Measurements from ENCODE around the gene DCUN1D2.
"Not testable (repeated sequence)": the region's sequence is repeated elsewhere in the genome, so short reads cannot be mapped to it uniquely, and the experiment has no call there.

The DCUN1D2 gene

DNA sequence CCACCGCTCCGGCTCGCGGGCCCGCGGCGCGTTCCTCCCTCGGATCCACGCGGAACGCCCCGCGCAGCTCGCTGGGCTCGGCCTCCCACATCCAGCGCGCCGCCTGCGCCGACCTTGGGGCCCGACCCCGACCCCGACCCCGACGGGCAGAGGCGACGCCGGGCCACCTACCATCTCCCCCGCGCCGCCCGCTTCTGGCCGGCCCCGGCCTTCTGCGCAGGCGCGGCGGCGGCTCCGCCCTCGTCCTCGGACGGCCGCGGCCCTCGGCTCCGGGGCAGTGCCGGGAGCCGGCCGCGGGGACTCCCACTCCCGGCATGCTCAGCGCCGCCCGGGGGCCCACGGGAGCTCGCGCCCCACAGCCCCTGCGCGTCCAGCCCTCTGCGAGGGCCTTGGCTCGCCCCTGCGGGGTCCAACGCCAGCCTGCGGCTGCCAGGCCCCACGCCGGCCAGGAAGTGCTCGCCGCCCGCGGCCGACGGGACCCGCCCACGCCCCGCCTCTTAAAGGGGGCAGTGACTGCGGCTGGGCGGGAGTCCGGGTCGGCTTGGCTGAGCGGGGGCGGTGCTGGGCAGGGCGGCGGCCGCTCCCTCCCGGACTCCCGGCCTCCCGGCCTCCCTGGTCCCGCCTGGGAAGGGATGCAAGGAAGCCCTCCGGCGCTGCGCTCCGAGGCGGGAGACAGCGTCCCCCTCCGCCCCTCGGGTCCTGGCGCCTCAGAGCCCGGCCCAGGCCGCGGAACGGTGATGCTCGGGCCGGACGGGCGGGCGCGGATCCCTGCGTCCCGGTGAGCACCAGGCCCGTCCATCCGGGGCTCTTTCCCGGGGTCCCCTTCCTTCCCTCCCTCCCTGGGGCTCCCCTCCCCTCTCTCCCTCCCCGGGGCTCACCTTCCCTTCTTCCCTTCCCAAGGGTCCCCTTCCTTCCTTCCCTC, at the start of gene DCUN1D2:
Gene DCUN1D2, minus strand, starts transcription at position 216 of the 922 bp plus-strand sequence. Its CDS starts 42 bp downstream, at position 174.
- DNase-seq, result peak; percentile 80

DNA sequence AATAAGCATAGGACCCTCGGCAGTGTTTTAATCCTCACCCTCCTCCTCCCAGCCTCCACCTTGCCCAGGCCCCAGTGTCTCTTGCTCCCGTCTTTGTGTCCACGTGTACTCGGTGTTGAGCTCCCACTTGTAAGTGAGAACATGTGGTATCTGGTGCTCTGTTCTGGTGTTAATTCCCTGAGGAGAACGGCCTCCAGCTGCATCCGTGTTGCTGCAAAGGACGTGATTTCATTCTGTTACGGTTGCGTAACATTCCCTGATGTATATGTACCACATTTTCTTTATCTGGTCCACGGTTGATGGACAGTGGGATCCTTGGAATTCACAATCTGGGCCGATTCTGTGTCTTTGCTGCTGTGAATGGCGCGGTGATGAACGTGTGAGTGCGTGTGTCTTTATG, 49.3 kb upstream of the DCUN1D2 start:
- DNase-seq, result no peak

DNA sequence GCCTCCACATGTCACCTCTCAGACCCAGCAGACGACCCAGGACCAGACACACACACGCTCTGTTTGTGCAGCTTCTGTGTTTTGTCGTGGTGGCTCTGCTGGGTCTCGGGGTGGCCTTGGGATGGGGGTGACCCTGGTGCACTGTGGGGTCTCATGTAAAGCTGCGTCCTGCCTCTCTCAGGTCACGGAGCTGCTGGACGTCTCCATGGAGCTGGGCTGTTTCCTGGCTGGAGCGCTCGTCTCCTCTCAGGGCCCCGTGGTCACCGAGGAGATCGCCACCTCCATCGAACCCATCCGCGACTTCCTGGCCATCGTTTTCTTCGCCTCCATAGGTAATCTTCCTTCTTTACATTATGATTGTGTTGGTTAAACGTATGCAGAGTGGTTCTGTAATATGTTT, 48.7 kb upstream of the DCUN1D2 start:
- no peak for DNase-seq

DNA sequence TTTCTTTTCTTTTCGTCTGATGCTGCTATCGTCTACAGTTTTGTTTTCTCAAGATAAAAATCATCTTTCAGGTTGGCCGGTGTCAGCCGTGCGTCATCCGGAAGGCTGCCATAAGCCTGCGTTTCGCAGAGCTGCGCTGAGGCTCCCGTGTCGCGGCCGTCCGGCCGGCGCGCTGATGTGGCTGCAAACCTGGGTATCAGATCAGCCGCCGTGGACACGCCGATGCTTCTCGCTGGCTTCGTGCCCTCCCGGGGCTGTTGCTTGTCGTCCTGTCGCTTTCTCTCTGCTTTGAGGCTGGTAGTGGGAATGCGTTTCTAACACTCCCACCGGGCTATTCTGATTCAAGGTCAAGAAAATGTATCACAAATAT, 48.2 kb upstream of the DCUN1D2 start:
- DNase-seq, result no peak

DNA sequence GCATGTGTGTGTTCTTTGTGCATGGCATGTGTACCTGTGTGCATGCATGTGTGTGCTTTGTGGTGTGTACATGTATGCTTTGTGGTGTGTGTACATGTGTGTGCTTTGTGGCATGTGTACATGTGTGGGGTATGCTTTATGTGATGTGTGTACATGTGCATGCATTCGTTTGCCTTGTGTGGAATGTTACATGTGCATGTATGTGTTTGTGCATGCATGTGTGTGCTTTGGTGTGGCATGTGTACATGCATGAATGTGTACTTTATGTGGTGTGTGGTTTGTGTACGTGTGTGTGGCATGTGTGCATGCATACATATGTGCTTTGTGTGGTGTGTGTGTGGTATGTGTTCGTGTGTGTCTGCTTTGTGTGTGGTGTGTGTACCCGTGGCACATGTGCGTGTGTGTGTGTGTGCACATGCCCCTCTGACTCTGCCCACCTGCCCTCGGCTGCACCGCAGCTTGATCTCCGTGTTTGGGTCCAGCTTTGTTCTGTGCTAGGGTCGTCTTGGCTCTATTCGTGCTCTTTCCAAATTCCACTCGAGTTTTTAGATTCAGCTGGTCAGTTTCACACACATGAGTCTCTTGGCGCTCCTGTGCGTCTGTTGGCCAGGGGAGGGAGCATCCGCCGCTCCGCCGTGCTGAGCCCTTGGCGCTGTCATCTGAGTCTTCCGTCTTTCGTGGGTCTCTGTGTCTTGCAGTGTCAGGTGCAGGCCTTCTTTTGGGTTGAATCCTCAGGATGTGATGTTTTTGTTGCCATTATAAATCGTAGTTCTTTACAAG, 47.6 kb upstream of the DCUN1D2 start:
- DNase-seq, result no peak

DNA sequence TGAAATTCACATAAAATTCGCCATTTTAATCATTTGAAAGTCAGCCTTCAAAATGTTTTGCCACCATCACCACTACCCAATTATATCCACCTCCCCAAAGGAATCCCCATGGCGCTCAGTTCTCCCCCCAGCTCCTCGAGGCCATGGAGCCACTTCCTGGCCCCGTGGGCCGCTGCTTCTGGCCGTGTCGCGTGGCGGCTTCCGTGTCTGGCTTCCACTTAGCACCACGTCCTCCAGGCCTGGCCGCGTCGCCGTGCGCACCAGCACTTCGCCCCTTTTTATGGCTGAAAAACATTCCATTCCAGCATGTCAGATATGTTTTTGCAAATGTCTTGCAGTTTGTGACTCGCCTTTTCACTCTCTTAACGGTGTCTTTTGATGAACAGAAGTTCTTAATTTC, 46.7 kb upstream of the DCUN1D2 start:
- no peak for DNase-seq

DNA sequence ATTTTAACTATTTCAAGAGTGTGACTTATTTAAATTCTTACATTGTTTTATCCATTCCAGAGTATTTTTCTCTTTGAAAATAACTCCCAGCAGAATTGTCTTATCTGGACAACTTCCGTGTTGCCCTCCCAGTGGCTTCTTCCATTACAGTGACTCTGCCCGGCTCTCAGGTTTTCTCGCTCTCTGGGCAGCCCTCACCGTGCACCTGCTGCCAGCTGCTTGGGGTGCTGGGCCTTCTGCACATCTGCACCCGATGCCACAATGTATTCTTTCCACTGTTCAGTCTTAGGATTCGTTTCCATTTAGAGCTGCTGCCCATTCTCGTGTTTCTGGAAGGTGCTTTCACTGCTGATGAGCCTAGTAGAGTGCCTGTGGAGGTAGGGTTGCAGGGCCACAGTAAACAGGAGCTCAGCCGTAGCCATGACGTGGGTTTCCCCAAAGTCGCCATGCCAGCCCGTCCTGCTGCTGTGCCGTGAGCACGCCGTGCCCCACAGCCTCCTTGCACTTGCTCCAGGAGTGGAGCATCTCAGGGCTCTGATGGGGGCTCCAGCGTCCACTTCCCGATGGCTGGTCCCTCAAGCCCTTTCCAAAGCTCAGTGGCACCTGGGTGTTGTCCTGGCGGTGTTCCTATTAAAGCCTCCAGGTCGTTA, 46.1 kb upstream of the DCUN1D2 start:
- no peak for DNase-seq

DNA sequence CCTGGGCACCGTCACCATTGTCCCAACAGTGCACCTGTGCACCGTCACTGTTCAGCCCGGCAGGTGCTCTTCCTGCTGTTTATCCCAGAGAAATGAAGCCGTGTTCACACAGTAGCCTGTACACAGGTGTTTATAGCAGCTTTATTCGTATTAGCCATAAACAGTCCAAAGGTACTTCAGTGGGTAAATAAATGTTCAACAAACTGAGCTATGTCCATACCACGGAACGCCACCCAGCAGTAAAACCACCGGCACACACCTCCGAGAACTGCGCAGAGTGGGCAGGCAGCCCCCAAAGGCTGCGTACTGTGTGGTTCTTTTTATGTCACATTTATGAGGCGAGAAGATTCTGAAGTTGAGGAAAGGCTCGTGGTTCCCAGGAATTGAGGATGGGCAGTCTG, 44.9 kb upstream of the DCUN1D2 start:
- no peak for DNase-seq

DNA sequence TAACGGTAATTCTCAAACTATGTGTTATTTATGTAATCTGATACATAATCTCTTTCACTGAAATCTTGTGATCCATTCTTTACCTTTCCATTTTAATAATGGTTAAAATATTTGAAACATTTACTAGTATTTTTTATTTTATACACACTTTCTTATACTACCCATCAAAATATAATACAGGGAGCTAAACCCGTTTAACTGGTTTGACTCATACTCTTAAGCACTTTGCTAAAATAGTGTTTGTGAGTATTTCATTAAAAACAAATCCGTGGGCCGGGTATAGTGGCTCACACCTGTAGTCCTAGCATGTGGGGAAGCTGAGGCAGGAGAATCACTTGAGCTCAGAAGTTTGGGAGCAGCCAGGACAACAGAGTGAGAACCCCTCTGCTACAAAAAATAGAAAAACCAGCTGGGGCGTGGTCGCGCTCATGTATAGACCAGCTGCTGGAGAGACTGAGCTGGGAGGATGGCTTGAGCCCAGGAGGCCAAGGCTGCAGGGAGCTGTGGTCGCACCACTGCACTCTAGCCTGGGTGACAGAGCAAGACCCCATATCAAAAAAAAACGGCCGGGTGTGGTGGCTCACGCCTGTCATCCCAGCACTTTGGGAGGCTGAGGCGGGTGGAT, 43.8 kb upstream of the DCUN1D2 start:
- DNase-seq, result no peak

DNA sequence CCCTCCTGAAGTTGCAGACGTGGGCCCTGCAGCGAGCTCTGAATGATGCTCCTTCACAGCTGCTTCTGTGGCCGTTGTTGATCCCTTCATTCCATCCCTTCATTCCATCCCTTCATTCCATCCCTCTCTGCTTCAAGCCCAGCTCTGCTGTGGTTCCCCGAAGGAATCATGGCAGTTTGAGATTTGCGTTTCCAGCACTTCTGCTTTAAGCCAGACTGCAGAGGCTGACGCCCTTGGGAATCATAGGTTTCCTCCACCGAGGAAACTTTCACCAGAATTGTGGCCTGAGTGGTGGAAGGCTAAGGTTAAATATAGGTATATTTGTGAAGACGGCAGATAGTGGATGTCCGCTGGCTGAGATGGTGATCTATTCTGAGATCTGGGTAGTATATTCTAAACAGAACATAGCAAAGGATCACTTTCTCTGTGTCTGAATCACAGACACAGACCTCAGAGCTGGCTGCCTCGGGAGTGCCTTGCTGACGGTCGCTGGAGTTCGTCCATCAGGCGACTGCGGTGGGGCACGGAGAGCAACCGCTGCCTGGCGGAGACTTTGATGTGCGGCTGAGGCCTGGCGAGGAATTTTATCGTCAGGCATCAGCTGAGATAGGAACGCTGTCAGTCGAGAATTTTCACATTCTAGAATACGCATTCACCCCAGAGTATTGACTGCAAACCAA, 42.8 kb upstream of the DCUN1D2 start:
- DNase-seq, result no peak

DNA sequence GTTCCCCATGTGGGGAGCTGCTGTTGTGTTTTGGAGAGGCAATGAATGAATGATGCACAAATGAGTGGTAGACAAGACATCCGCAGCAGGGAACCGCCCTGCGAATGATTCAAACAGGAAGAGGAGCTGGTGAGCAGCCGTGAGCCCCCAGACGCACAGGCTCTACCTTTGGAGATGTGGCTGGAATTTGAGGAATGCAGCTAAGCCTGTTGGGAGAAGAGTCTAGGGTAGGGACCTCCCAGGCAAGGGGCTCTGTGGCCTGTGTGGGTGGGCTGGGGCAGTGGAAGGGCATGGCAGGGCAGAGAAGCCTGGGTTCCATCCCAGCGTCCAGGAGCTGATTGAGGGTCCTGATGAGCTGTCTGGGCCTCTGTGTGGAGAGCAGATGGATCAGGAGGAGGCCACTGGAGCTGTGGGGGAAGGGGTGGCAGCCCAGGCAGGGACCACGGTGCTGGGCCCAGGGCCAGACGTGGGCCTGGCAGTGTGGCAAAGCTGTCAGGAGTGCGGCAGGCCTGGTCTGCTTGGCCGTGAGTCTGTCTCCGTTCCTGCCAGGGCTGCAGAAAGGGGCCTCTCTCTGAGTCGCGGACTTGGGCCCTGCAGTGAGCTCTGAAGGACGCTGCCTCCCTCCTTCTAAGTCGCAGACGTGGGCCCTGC, 41.8 kb upstream of the DCUN1D2 start:
- no peak for DNase-seq

DNA sequence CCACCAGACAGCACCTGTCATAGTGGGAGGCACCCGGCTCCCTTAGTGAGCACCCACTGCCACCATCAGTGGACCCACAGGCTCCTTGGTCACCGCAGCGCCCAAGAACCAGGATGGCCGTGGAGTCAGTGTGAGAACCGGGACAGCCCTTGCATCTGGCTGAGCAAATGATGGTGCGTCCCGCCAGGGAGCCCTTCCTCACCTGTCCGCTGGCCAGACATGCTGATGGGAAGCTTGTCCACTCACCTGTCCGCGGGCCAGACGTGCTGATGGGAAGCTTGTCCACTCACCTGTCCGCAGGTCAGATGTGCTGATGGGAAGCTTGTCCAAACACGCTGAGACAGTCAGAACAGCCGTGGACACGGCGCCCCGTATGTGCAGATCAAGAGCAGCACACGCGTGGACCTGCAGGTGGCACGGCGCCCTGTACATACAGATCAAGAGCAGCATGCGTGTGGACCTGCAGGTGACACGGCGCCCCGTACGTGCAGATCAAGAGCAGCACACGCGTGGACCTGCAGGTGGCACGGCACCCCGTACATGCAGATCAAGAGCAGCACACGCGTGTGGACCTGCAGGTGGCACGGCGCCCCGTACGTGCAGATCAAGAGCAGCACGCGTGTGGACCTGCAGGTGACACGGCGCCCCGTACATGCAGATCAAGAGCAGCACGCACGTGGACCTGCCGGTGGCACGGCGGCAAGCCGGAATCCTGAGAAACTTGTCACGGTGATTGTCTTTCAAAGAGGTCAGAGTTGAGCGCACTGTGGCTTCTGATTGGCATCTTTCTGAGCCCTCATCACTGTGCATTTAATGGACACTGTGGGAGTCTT, 40.7 kb upstream of the DCUN1D2 start:
- DNase-seq, result no peak

DNA sequence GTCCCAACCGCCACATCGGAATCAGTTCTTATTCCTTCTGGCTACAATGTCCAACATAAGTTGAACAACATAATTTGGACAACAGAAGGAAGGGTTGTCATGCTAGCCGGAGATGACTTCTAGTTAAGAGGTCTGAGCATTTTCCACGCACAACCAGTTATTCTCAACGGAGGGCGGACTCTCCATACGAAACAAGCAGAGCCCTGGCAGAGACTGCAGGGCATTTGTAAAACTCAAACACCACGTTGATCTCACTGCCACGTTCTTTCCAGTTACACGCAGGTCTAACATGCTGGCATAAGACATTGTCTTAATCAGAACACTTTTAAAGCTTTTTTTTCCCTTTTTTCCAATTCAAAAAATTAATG, 38.3 kb upstream of the DCUN1D2 start:
- DNase-seq, result no peak

DNA sequence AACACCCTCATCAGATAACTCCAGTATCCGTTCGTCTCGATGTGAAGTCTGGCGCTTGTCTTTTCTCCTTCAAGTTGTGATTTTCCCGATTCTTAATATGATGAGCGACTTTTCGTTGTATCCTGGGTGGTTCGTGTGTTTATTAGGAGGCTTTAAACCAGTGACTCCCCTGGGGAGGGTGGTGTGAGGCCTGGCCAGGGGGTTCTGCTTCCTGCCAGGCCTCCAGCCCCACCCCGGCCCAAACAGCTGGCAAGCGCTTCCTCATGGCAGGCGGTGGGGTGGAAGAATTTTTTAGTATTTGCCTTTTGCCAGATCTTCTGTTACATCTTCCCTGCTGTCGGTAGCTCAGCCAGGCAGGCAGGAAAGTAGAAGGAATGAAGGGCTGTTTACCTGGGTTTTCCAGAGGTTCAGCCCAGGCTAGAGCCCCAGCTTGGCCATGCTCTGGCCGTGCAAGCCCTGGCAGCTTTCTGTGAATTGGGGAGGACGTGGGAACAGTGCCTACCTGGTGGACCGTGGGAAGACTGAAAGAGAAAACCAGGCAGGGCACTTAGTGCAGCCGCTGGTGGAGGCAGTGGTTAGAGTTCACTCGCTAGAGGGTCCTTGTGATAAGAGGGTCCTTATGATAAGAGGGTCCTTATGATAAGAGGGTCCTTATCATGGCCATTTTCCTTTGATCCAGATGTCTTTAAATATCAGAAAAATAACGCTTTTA, 37.7 kb upstream of the DCUN1D2 start:
- DNase-seq, result no peak

DNA sequence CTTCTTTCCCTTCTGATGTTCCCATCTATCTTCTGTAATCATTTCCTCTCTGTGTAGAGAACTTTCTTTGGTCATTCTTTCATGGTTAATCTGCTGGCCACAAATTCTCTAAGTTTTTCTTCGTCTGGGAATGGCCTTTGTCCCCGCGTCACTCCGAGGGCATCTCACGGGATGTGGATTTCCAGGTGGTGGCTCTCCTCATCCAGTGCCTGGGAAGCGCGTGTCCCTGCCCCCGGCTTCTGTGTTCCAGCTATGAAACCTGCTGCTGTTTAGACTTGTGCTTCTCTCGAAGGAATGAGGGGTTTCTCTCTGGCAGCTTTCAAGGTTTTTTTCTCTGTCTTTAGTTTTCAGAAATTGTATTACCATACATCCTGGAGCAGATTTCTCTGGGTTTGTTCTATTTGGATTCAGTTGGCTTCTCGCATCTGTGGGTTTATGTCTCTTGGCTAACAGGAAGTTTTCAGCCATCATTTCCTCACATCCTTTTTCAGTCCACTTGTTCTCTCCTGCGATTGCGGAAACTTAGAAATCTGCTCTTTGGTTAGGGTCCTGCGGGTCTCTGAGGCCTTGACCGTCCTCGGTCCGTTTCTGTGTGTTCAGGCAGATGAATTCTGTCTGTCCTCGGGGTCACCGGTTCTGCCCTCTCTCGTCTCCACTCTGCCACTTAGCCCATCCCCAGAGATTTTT, 36.9 kb upstream of the DCUN1D2 start:
- DNase-seq, result no peak

DNA sequence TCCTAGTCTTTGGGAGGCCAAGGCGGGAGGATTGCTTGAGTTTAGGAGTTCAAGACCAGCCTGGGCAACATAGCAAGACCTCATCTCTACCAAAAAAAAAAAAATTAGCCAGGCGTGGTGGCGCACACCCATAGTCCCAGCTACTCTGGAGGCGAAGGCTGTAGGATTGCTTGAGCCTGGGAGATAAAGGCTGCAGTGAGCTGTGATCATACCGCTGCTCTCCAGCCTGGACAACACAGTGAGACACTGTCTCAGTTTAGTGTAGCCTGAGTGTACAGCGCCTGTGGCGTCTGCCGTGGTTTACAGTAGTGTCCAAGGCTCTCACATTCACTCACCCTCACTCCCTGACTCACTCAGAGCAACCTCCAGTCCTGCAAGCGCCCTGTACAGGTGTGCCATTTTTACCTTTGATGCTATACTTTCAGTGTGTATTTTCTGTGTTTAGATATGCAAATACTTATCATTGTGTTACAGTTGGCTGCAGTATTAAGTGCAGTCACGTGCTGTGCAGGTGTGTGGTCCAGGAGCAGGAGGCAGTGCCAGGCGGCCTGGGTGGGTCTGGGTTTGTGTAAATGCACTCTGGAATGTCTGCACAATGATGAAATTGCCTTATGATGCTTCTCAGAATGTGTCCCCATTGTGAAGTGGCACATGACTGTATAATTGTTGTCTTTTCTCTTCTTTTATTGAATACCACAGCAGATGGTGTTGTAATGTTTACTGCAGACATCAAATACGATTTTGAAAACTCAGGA, 36.1 kb upstream of the DCUN1D2 start:
- DNase-seq, result no peak

DNA sequence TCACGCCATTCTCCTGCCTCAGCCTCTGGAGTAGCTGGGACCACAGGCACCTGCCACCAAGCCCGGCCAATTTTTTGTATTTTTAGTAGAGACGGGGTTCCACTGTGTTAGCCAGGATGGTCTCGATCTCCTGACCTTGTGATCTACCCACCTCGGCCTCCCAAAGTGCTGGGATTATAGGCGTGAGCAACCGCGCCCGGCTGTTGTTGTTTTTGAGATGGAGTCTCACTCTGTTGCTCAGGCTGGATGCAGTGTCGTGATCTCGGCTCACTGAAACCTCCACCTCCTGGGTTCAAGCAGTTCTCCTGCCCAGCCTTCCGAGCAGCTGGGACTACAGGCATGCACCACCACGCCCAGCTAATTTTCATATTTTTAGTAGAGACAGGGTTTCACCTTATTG, 31.9 kb upstream of the DCUN1D2 start:
- DNase-seq, result not testable (repeated sequence)

DNA sequence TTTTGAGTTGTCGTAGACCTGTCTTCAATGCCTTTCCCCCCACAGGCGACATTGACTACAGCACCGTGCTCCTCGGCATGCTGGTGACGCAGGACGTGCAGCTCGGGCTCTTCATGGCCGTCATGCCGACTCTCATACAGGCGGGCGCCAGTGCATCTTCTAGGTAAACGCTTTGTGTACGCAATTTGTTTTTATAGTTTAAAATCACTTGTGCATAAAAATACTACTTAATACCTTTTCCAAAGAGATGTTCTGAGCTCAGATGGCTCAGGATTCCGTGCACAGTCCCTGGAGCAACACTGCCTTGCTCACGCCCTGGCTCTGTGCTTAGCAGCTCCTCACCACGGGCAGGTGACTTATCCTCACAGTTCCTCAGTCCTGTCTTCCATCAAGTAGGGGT, 30.1 kb upstream of the DCUN1D2 start:
- DNase-seq, result no peak

DNA sequence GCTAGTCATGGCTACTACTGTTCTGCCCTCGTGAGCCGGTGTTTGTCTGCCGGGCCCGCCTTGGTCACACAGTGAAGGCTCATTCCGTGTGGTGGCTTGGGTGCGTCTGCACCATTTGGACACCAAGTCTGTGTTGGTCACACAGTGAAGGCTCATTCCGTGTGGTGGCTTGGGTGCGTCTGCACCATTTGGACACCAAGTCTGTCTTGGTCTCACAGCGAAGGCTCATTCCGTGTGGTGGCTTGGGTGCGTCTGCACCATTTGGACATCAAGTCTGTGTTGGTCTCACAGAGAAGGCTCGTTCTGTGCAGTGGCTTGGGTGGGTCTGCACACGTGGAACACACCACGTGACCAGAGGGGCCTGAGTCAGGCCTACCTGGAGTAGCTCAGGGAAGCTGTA, 29.0 kb upstream of the DCUN1D2 start:
- DNase-seq, result no peak
